Keratinocyte (primary cell): Measurements from ENCODE around the gene HYAL3. TPM values are rescaled to one million over a fixed set of nuclear protein-coding genes. Genes with fewer than 3 reads are reported as not detected.

Experiments used
- DNase-seq: peaks from one replicate; pipeline ENCODE4 v3.0.0-alpha.2; 2011; ENCODE audit warnings: low read depth, missing footprints, low spot score
- FAIRE-seq: peaks from 2 replicates; lab custom pipeline; 2011; peaks lifted over from hg19 to GRCh38; lab: Jason Lieb, UNC
- H2AFZ ChIP-seq: 2 replicates; pipeline ENCODE4 v1.6.0; 2012; ENCODE audit warnings: low read length, control low read depth, inconsistent platforms; ENCODE audit not compliant: control insufficient read depth
- H3K27ac ChIP-seq: 2 replicates; pipeline ENCODE4 v1.5.1; 2011; ENCODE audit warnings: low read length; ENCODE audit not compliant: control insufficient read depth, insufficient read depth
- H3K27me3 ChIP-seq: 3 replicates; pipeline ENCODE4 v1.6.0; 2011; ENCODE audit warnings: low read length; ENCODE audit not compliant: control insufficient read depth, insufficient read depth; ENCODE audit errors: extremely low read depth
- H3K36me3 ChIP-seq, 2 experiments: 2 replicates in 1 of 2; 3 replicates in 1 of 2; pipeline ENCODE4 v1.5.1; 2011; ENCODE audit warnings: low read length in 2 of 2, mild to moderate bottlenecking in 1 of 2; ENCODE audit not compliant: control insufficient read depth in 2 of 2, insufficient read depth in 2 of 2; ENCODE audit errors: extremely low read depth in 1 of 2
- H3K4me1 ChIP-seq: 3 replicates; pipeline ENCODE4 v1.5.1; 2011; ENCODE audit warnings: low read length; ENCODE audit not compliant: control insufficient read depth, insufficient read depth; ENCODE audit errors: extremely low read depth
- H3K4me2 ChIP-seq: 3 replicates; pipeline ENCODE4 v1.6.0; 2011; ENCODE audit warnings: low read depth, low read length; ENCODE audit not compliant: control insufficient read depth, insufficient read depth; ENCODE audit errors: extremely low read depth
- H3K4me3 ChIP-seq, 3 experiments: fragments of 200-600 bp in 1 of 3; sonication (generic) in 1 of 3; 2 replicates in 2 of 3; 3 replicates in 1 of 3; pipeline ENCODE4 v1.5.1; 2011 to 2016; ENCODE audit warnings: low read length in 3 of 3, mild to moderate bottlenecking in 3 of 3, control low read depth in 2 of 3, inconsistent platforms in 1 of 3, low read depth in 1 of 3, mixed read lengths in 1 of 3, mixed run types in 1 of 3, moderate library complexity in 1 of 3; ENCODE audit not compliant: control insufficient read depth in 2 of 3, insufficient read depth in 2 of 3; ENCODE audit errors: extremely low read depth in 1 of 3
- H3K79me2 ChIP-seq: 2 replicates; pipeline ENCODE4 v1.6.0; 2012; ENCODE audit warnings: low read length; ENCODE audit not compliant: control insufficient read depth, insufficient read depth
- H3K9ac ChIP-seq: 3 replicates; pipeline ENCODE4 v1.6.0; 2011; ENCODE audit warnings: low read length; ENCODE audit not compliant: control insufficient read depth, insufficient read depth; ENCODE audit errors: extremely low read depth
- H3K9me1 ChIP-seq: 3 replicates; pipeline ENCODE4 v1.6.0; 2011; ENCODE audit warnings: low read length; ENCODE audit not compliant: control insufficient read depth, insufficient read depth; ENCODE audit errors: extremely low read depth
- H3K9me3 ChIP-seq: 2 replicates; pipeline ENCODE4 v1.5.1; 2012; ENCODE audit warnings: low read depth, low read length; ENCODE audit not compliant: control insufficient read depth
- H4K20me1 ChIP-seq: 3 replicates; pipeline ENCODE4 v1.6.0; 2011; ENCODE audit warnings: low read length; ENCODE audit not compliant: control insufficient read depth, insufficient read depth; ENCODE audit errors: extremely low read depth
- CTCF ChIP-seq, 3 experiments: IDR thresholded peaks in 1 of 3; conservative IDR thresholded peaks in 1 of 3; optimal IDR thresholded peaks in 1 of 3; 2 replicates in 2 of 3; 3 replicates in 1 of 3; pipeline versions ENCODE3 to v1.5.1; 2011; ENCODE audit warnings: low read length in 3 of 3, mild to moderate bottlenecking in 3 of 3, moderate library complexity in 2 of 3, control low read depth in 1 of 3, inconsistent platforms in 1 of 3; ENCODE audit not compliant: insufficient read depth in 2 of 3; ENCODE audit errors: extremely low read depth in 1 of 3
- EZH2 ChIP-seq: IDR thresholded peaks from one replicate; pipeline ENCODE4 v1.6.1; 2012; ENCODE audit warnings: inconsistent platforms, mild to moderate bottlenecking, low read length, moderate library complexity
- dilution Hi-C: fragments of 300-500 bp; cut with MboI; formaldehyde crosslinking; loops from one replicate; pipeline ENCODE4 v1.7.0; 2020; ENCODE audit warnings: low sequenced_read_pairs; ENCODE audit not compliant: extremely low pct_ligation_motif_present
- polyA plus RNA-seq, 5 experiments: library from polyadenylated mRNA; depleted of rRNA in 3 of 5; stranded (reverse) in 3 of 5; stranded (forward) in 1 of 5; unstranded in 1 of 5; fragments of >200 nt; gene quantifications; 1 replicate in 1 of 5; 2 replicates in 3 of 5; 3 replicates in 1 of 5; pipeline versions ENCODE4 v1.2.1 to v1.2.3, GENCODE V29; 2011 to 2012; ENCODE audit warnings: missing spikeins in 2 of 5, low read depth in 1 of 5, low replicate concordance in 1 of 5

HYAL3 gene
- polyA plus RNA-seq, 1 donor (not counting 4 experiments of a cell fraction or from before 2014, with no cell fraction given): 6.6 TPM

GRCh38 chr3:50318163-50318562 lies 19.0 kb upstream of the HYAL3 start:
- Histone ChIP-seq H2AFZ (no peak overlapping the region), H3K4me2 (no peak overlapping the region), H3K27me3 (no peaks in the 10 kb centered on the region), H3K27ac (peak overlapping the region; percentile 40), H3K36me3 (peaks cover 12 to 25% of the 10 kb centered on the region in 2 experiments), H3K9me3 (no peaks in the 10 kb centered on the region), H3K9ac (peak overlapping the region; percentile 71), H3K9me1 (peaks cover 7% of the 10 kb centered on the region), H4K20me1 (no peaks in the 10 kb centered on the region), H3K4me1 (peaks cover 47% of the 10 kb centered on the region), H3K4me3 (no peak overlapping the region), H3K79me2 (peaks cover 35% of the 10 kb centered on the region)
- FAIRE-seq: no peak
- no peak for TF ChIP-seq EZH2
- TF ChIP-seq CTCF (optimal IDR thresholded peaks at IDR 0.05 in 1 of 3, IDR thresholded peaks at IDR 0.05 in 1 of 3, conservative IDR thresholded peaks at IDR 0.05 in 1 of 3; ENCODE audit: extremely low read depth in 1 of 3, insufficient read depth in 2 of 3, low read length in 3 of 3): no peak
- dilution Hi-C loops: no loop called here
- DNase-seq: no peak

GRCh38 chr3:50317300-50317699 lies 18.1 kb upstream of the HYAL3 start:
- TF ChIP-seq EZH2 (no peak), CTCF (optimal IDR thresholded peaks at IDR 0.05 in 1 of 3, IDR thresholded peaks at IDR 0.05 in 1 of 3, conservative IDR thresholded peaks at IDR 0.05 in 1 of 3; ENCODE audit: extremely low read depth in 1 of 3, insufficient read depth in 2 of 3, low read length in 3 of 3) (no peak)
- Histone ChIP-seq H3K27me3 (no peaks in the 10 kb centered on the region), H3K36me3 (peaks cover 12 to 25% of the 10 kb centered on the region in 2 experiments), H3K4me3 (peak overlapping the region in 2 of 3 experiments; percentile 50 to 54), H4K20me1 (no peaks in the 10 kb centered on the region), H3K9ac (peak overlapping the region; percentile 71), H3K9me3 (no peaks in the 10 kb centered on the region), H2AFZ (no peak overlapping the region), H3K4me2 (peak overlapping the region; percentile 95), H3K4me1 (peaks cover 49% of the 10 kb centered on the region), H3K9me1 (peaks cover 7% of the 10 kb centered on the region), H3K27ac (peak overlapping the region; percentile 88), H3K79me2 (peaks cover 35% of the 10 kb centered on the region)
- peak; percentile 55 for FAIRE-seq
- dilution Hi-C loops: no loop called here
- no peak for DNase-seq
